Measurements from ENCODE around the gene PRKCH. TPM values are rescaled to one million over a fixed set of nuclear protein-coding genes. Genes with fewer than 3 reads are reported as not detected.

Gene PRKCH
- polyA plus RNA-seq, 1 donor from 2014 or later, result 2.0 TPM

GRCh38 chr14:61395115-61395725 is 73.8 kb downstream of the PRKCH start:
- Histone ChIP-seq H3K4me2 (ENCODE audit: low read length) (no peak overlapping the region), H3K9me3 (ENCODE audit: low read length) (no peaks in the 10 kb centered on the region), H3K27me3 (ENCODE audit: insufficient read depth, low read depth, low read length) (no peaks in the 10 kb centered on the region), H3K4me3 (ENCODE audit: low read length) (no peak overlapping the region), H3K36me3 (ENCODE audit: insufficient read depth, low read length) (no peaks in the 10 kb centered on the region), H3K27ac (ENCODE audit: low read length) (no peak overlapping the region), H4K20me1 (ENCODE audit: insufficient read depth) (no peaks in the 10 kb centered on the region), H3K79me2 (replicated peaks; ENCODE audit: insufficient read depth, low read length) (no peaks in the 10 kb centered on the region), H3K9me2 (ENCODE audit: insufficient read depth, low read length) (no peaks in the 10 kb centered on the region), H3K9ac (ENCODE audit: low read length) (no peak overlapping the region), H2AFZ (ENCODE audit: low read depth, low read length) (no peak overlapping the region), H3F3A (ENCODE audit: insufficient read depth, low read length, poor library complexity, severe bottlenecking) (no peaks in the 10 kb centered on the region)
- TF ChIP-seq, protein P1, sequence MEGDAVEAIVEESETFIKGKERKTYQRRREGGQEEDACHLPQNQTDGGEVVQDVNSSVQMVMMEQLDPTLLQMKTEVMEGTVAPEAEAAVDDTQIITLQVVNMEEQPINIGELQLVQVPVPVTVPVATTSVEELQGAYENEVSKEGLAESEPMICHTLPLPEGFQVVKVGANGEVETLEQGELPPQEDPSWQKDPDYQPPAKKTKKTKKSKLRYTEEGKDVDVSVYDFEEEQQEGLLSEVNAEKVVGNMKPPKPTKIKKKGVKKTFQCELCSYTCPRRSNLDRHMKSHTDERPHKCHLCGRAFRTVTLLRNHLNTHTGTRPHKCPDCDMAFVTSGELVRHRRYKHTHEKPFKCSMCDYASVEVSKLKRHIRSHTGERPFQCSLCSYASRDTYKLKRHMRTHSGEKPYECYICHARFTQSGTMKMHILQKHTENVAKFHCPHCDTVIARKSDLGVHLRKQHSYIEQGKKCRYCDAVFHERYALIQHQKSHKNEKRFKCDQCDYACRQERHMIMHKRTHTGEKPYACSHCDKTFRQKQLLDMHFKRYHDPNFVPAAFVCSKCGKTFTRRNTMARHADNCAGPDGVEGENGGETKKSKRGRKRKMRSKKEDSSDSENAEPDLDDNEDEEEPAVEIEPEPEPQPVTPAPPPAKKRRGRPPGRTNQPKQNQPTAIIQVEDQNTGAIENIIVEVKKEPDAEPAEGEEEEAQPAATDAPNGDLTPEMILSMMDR (IDR thresholded peaks at IDR 0.05; ENCODE audit: poor library complexity, severe bottlenecking), result no peak
- no peak for TF ChIP-seq SMC3 (conservative IDR thresholded peaks at IDR 0.05; ENCODE audit: poor library complexity)
- no peak for TF ChIP-seq EP300 (conservative IDR thresholded peaks at IDR 0.05; ENCODE audit: poor library complexity, severe bottlenecking)

- Histone ChIP-seq H3K4me3 (ENCODE audit: low read length) (no peak overlapping the region), H3K9me3 (ENCODE audit: low read length) (no peaks in the 10 kb centered on the region), H3K9me2 (ENCODE audit: insufficient read depth, low read length) (no peaks in the 10 kb centered on the region), H3K36me3 (ENCODE audit: insufficient read depth, low read length) (no peaks in the 10 kb centered on the region), H3F3A (ENCODE audit: insufficient read depth, low read length, poor library complexity, severe bottlenecking) (no peaks in the 10 kb centered on the region), H3K4me2 (ENCODE audit: low read length) (no peak overlapping the region), H3K27me3 (ENCODE audit: insufficient read depth, low read depth, low read length) (no peaks in the 10 kb centered on the region), H4K20me1 (ENCODE audit: insufficient read depth) (no peaks in the 10 kb centered on the region), H3K79me2 (replicated peaks; ENCODE audit: insufficient read depth, low read length) (no peaks in the 10 kb centered on the region), H3K27ac (ENCODE audit: low read length) (no peak overlapping the region), H3K9ac (ENCODE audit: low read length) (no peak overlapping the region), H2AFZ (ENCODE audit: low read depth, low read length) (no peak overlapping the region)
- TF ChIP-seq MXI1 (conservative IDR thresholded peaks at IDR 0.05; ENCODE audit: poor library complexity, severe bottlenecking) (no peak), TAF1 (IDR thresholded peaks at IDR 0.05; ENCODE audit: low read depth) (no peak), RAD21 (conservative IDR thresholded peaks at IDR 0.05) (no peak), POLR2AphosphoS5 (IDR thresholded peaks at IDR 0.05) (no peak), SMC3 (conservative IDR thresholded peaks at IDR 0.05; ENCODE audit: poor library complexity) (no peak), EP300 (conservative IDR thresholded peaks at IDR 0.05; ENCODE audit: poor library complexity, severe bottlenecking) (no peak), EZH2 (IDR thresholded peaks at IDR 0.05; ENCODE audit: borderline replicate concordance, insufficient read depth, low read length, poor library complexity, severe bottlenecking) (no peak)
- TF ChIP-seq, protein P2, sequence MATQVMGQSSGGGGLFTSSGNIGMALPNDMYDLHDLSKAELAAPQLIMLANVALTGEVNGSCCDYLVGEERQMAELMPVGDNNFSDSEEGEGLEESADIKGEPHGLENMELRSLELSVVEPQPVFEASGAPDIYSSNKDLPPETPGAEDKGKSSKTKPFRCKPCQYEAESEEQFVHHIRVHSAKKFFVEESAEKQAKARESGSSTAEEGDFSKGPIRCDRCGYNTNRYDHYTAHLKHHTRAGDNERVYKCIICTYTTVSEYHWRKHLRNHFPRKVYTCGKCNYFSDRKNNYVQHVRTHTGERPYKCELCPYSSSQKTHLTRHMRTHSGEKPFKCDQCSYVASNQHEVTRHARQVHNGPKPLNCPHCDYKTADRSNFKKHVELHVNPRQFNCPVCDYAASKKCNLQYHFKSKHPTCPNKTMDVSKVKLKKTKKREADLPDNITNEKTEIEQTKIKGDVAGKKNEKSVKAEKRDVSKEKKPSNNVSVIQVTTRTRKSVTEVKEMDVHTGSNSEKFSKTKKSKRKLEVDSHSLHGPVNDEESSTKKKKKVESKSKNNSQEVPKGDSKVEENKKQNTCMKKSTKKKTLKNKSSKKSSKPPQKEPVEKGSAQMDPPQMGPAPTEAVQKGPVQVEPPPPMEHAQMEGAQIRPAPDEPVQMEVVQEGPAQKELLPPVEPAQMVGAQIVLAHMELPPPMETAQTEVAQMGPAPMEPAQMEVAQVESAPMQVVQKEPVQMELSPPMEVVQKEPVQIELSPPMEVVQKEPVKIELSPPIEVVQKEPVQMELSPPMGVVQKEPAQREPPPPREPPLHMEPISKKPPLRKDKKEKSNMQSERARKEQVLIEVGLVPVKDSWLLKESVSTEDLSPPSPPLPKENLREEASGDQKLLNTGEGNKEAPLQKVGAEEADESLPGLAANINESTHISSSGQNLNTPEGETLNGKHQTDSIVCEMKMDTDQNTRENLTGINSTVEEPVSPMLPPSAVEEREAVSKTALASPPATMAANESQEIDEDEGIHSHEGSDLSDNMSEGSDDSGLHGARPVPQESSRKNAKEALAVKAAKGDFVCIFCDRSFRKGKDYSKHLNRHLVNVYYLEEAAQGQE (IDR thresholded peaks at IDR 0.05; ENCODE audit: borderline replicate concordance), result no peak
- TF ChIP-seq, protein P1 (IDR thresholded peaks at IDR 0.05; ENCODE audit: poor library complexity, severe bottlenecking), result no peak
These were observed 74.9 kb downstream of the PRKCH start for GRCh38 chr14:61396279-61396678.
